GM06990 (cell line): ENCODE results near the gene DYNC1LI2.

ENCODE experiments used
- DNase-seq: peaks from one replicate; pipeline ENCODE4 v3.0.0-alpha.2; 2011; ENCODE audit not compliant: insufficient read length; ENCODE audit errors: extremely low read depth
- H3K27me3 ChIP-seq: replicated peaks from 2 replicates; pipeline ENCODE4 v1.6.0; 2011; ENCODE audit warnings: low read length; ENCODE audit not compliant: control insufficient read depth, insufficient read depth
- H3K36me3 ChIP-seq: 2 replicates; pipeline ENCODE4 v1.5.1; 2011; ENCODE audit warnings: low read length; ENCODE audit not compliant: control insufficient read depth, insufficient read depth
- H3K4me3 ChIP-seq: replicated peaks from 2 replicates; pipeline ENCODE4 v1.5.1; 2011; ENCODE audit warnings: low read depth, mild to moderate bottlenecking, control low read depth, low read length
- TF ChIP-seq, protein P1 (sequence below): IDR thresholded peaks from 2 replicates; pipeline ENCODE4 v1.5.1; 2011; ENCODE audit warnings: low read length, control low read depth, mild to moderate bottlenecking, inconsistent platforms; ENCODE audit not compliant: insufficient read depth, poor library complexity, severe bottlenecking

DYNC1LI2 gene

GRCh38 chr16:66703406-66704215 lies 47.8 kb downstream of the DYNC1LI2 start:
- TF ChIP-seq, protein P1, sequence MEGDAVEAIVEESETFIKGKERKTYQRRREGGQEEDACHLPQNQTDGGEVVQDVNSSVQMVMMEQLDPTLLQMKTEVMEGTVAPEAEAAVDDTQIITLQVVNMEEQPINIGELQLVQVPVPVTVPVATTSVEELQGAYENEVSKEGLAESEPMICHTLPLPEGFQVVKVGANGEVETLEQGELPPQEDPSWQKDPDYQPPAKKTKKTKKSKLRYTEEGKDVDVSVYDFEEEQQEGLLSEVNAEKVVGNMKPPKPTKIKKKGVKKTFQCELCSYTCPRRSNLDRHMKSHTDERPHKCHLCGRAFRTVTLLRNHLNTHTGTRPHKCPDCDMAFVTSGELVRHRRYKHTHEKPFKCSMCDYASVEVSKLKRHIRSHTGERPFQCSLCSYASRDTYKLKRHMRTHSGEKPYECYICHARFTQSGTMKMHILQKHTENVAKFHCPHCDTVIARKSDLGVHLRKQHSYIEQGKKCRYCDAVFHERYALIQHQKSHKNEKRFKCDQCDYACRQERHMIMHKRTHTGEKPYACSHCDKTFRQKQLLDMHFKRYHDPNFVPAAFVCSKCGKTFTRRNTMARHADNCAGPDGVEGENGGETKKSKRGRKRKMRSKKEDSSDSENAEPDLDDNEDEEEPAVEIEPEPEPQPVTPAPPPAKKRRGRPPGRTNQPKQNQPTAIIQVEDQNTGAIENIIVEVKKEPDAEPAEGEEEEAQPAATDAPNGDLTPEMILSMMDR, result no peak
- no peak for DNase-seq
- no peaks in the 10 kb centered on the region; the same call in none of the 2 replicates for H3K27me3 ChIP-seq
- no peaks in the 10 kb centered on the region for H3K36me3 ChIP-seq
- no peak overlapping the region for H3K4me3 ChIP-seq

DNA sequence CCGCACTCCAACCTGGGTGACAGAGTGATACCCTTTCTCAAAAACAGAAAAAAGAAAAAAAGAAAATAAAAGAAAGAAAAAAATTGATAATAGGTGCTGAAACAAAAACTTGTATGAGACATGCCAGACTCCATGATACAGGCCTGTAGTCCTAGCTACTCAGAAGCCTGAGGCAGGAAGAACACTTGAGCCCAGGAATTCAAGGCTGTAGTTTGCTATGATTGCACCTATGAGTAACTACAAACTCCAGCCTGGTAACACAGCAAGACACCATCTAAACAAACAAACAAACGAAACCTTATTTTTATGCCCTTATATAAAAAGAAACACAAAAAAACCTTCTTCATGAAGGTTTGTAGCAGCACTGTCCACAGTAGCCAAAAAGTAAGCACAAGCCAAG lies 49.9 kb downstream of the DYNC1LI2 start:
- no peak for DNase-seq
- Histone ChIP-seq H3K27me3 (no peaks in the 10 kb centered on the region; the same call in none of the 2 replicates), H3K4me3 (no peak overlapping the region), H3K36me3 (no peaks in the 10 kb centered on the region)
- TF ChIP-seq, protein P1, result no peak

DNA sequence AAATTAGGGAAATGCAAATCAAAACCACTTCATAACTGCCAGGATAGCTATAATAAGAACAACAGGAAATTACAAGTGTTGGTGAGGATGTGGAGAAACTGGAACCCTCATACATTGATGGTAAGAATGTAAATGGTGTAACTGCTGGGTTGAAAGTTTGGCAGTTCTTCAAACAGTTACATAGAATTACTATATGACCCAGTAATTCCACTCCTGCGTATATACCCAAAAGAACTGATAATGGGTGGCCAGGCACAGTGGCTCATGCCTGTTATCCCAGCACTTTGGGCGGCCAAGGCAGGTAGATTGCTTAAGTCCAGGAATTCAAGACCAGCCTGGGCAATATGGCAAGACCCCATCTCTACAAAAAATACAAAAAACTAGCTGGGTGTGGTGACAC lies 50.4 kb downstream of the DYNC1LI2 start:
- TF ChIP-seq, protein P1, result no peak
- Histone ChIP-seq H3K27me3 (no peaks in the 10 kb centered on the region; the same call in 1 of the 2 replicates), H3K36me3 (no peaks in the 10 kb centered on the region), H3K4me3 (no peak overlapping the region)
- no peak for DNase-seq

DNA sequence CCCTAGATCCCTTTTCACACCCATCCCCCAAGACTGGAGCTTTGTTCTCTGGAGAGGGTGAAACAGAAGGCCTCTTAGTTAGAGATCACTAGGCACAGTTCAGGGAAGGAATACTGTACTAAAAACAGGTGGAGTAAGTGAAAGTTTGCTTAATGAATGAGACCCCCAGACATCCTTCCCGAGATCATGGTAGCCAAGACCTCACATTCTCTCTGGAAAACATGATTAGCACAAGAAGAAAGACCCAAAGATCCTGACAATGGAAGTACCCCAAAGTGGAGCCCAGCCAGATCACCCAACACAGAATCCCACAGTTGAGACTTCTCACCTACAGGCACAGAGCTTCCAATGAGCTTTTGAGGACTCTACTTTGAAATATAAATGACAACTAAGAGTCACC lies 51.5 kb downstream of the DYNC1LI2 start:
- H3K27me3 ChIP-seq, result no peaks in the 10 kb centered on the region; the same call in 1 of the 2 replicates
- TF ChIP-seq, protein P1, result no peak
- no peak for DNase-seq
- H3K4me3 ChIP-seq, result no peak overlapping the region
- no peaks in the 10 kb centered on the region for H3K36me3 ChIP-seq

GRCh38 chr16:66698046-66698445 lies 53.4 kb downstream of the DYNC1LI2 start:
- TF ChIP-seq, protein P1, result no peak
- H3K36me3 ChIP-seq, result no peaks in the 10 kb centered on the region
- H3K4me3 ChIP-seq, result no peak overlapping the region
- no peaks in the 10 kb centered on the region; the same call in 1 of the 2 replicates for H3K27me3 ChIP-seq
- DNase-seq, result no peak
